K562 (cell line): ENCODE measurements around the gene NECAB2. TPM values are rescaled to one million over a fixed set of nuclear protein-coding genes. Genes with fewer than 3 reads are reported as not detected.

Experiments used
- ATAC-seq: fragments of 200-7000 bp; cut with Tn5 transposase; 3 replicates; pipeline ENCODE4 v1.9.1; 2020; ENCODE audit warnings: moderate library complexity
- BruUV-seq: library from RNA; stranded (reverse); fragments of 400-500 nt; replicated peaks from 2 replicates; lab custom pipeline; 2021; lab: Mats Ljungman, UMichigan
- CTCF ChIA-PET: fragments of 300-600 bp; formaldehyde crosslinking; extraction: SDS; loops from one replicate; lab custom pipeline; 2021; ENCODE audit warnings: low intra/inter-chr PET ratio; lab: Yijun Ruan, JAX
- POLR2A ChIA-PET: fragments of 300-600, 350-650 bp; sonication (Branson Sonifier 250); formaldehyde crosslinking; extraction: SDS; loops from one replicate; lab custom pipeline; 2021; ENCODE audit warnings: antibody characterized with exemption, inconsistent platforms; lab: Yijun Ruan, JAX
- DNase-seq, 4 experiments: peaks; one replicate each; pipeline versions ENCODE4 v3.0.0 to v3.0.0-alpha.2; 2011 to 2018; ENCODE audit warnings: low spot score in 3 of 4, mixed read lengths in 3 of 4; ENCODE audit errors: extremely low read depth in 1 of 4
- FAIRE-seq: peaks from 2 replicates; lab custom pipeline; 2011; peaks lifted over from hg19 to GRCh38; lab: Jason Lieb, UNC
- H2AFZ ChIP-seq: 2 replicates; pipeline ENCODE4 v1.6.0; 2011; ENCODE audit warnings: low read depth, low read length, control low read depth, inconsistent platforms
- H3K27ac ChIP-seq: fragments of 200-600 bp; 3 replicates; pipeline ENCODE4 v1.8.0; 2011; ENCODE audit warnings: low read depth, mild to moderate bottlenecking, control low read depth, inconsistent platforms, low read length, moderate library complexity, mixed read lengths; ENCODE audit errors: extremely low read depth
- H3K27me3 ChIP-seq, 2 experiments: fragments of 300-600 bp in 1 of 2; 2 replicates in 1 of 2; 3 replicates in 1 of 2; pipeline versions ENCODE4 v1.6.0 to v1.8.0; 2011; ENCODE audit warnings: inconsistent platforms in 2 of 2, low read length in 2 of 2, mild to moderate bottlenecking in 1 of 2, mixed read lengths in 1 of 2, moderate library complexity in 1 of 2; ENCODE audit not compliant: control insufficient read depth in 2 of 2, insufficient read depth in 2 of 2
- H3K36me3 ChIP-seq: fragments of 300-600 bp; 3 replicates; pipeline ENCODE4 v1.8.0; 2011; ENCODE audit warnings: mild to moderate bottlenecking, low read length, inconsistent platforms; ENCODE audit not compliant: control insufficient read depth, insufficient read depth
- H3K4me1 ChIP-seq, 2 experiments: fragments of 200-600 bp in 1 of 2; replicated peaks in 1 of 2; 2 replicates in 1 of 2; 3 replicates in 1 of 2; pipeline versions ENCODE4 v1.5.1 to v1.8.0; 2011; ENCODE audit warnings: inconsistent platforms in 2 of 2, low read length in 2 of 2, mild to moderate bottlenecking in 1 of 2, mixed read lengths in 1 of 2, moderate library complexity in 1 of 2; ENCODE audit not compliant: control insufficient read depth in 2 of 2, insufficient read depth in 2 of 2
- H3K4me2 ChIP-seq: 2 replicates; pipeline ENCODE4 v1.6.1; 2011; ENCODE audit warnings: low read length, control low read depth, inconsistent platforms, mixed read lengths; ENCODE audit not compliant: insufficient read depth
- H3K4me3 ChIP-seq: fragments of 200-600 bp; sonication (generic), shearing (Covaris generic); 2 replicates; pipeline ENCODE4 v1.5.1; 2016; ENCODE audit warnings: control low read depth, inconsistent platforms
- H3K79me2 ChIP-seq: fragments of 200-600 bp; 3 replicates; pipeline ENCODE4 v1.8.0; 2011; ENCODE audit warnings: low read length, inconsistent platforms; ENCODE audit not compliant: control insufficient read depth, insufficient read depth
- H3K9ac ChIP-seq, 2 experiments: 2 replicates each; pipeline versions ENCODE4 v1.6.0 to v1.6.1; 2011; ENCODE audit warnings: low read depth in 2 of 2, low read length in 2 of 2, control low read depth in 1 of 2, inconsistent platforms in 1 of 2, mild to moderate bottlenecking in 1 of 2, mixed read lengths in 1 of 2; ENCODE audit not compliant: insufficient read depth in 1 of 2
- H3K9me1 ChIP-seq: one replicate; pipeline ENCODE4 v1.6.0; 2011; ENCODE audit warnings: inconsistent platforms, mild to moderate bottlenecking, low read length, moderate library complexity; ENCODE audit not compliant: control insufficient read depth, insufficient read depth
- H3K9me3 ChIP-seq: replicated peaks from 2 replicates; pipeline ENCODE4 v1.5.1; 2011; ENCODE audit warnings: low read depth, low read length, inconsistent platforms; ENCODE audit not compliant: control insufficient read depth, insufficient read depth
- H4K20me1 ChIP-seq: replicated peaks from 2 replicates; pipeline ENCODE4 v1.6.1; 2011; ENCODE audit warnings: low read length, inconsistent platforms, mixed read lengths; ENCODE audit not compliant: control insufficient read depth, insufficient read depth
- ATF1 ChIP-seq, 2 experiments: fragments of 450-650 bp in 1 of 2; IDR thresholded peaks; 2 replicates each; pipeline ENCODE4 v1.6.1; 2016; ENCODE audit warnings: missing compliant biosample characterization in 1 of 2, missing genetic modification characterization in 1 of 2
- DACH1 ChIP-seq: fragments of 450-650 bp; IDR thresholded peaks from 2 replicates; pipeline ENCODE4 v1.6.1; 2018; ENCODE audit not compliant: partially characterized antibody
- FOXJ2 ChIP-seq: fragments of 200-800 bp; sonication (Bioruptor generic); IDR thresholded peaks from 2 replicates; pipeline ENCODE4 v1.6.1; 2016; ENCODE audit warnings: missing genetic modification characterization, missing compliant biosample characterization
- FOXP1 ChIP-seq: sonication (generic); formaldehyde crosslinking; IDR thresholded peaks from 2 replicates; pipeline ENCODE4 v1.8.0; 2022; ENCODE audit warnings: mild to moderate bottlenecking, missing genetic modification reagents
- GABPA ChIP-seq: fragments of 200-800 bp; sonication (Bioruptor generic); conservative IDR thresholded peaks from 2 replicates; pipeline ENCODE4 v1.6.1; 2016; ENCODE audit warnings: low read depth, missing genetic modification characterization, missing compliant biosample characterization
- GATA2 ChIP-seq: sonication (generic); formaldehyde crosslinking; IDR thresholded peaks from 2 replicates; pipeline ENCODE4 v1.4.0; 2020; ENCODE audit warnings: mild to moderate bottlenecking, missing genetic modification reagents
- GATAD2B ChIP-seq: fragments of 450-650 bp; IDR thresholded peaks from 2 replicates; pipeline ENCODE4 v1.6.1; 2017; ENCODE audit warnings: mild to moderate bottlenecking, borderline replicate concordance
- HDAC1 ChIP-seq, 2 experiments: fragments of 450-650 bp; IDR thresholded peaks; 2 replicates each; pipeline ENCODE4 v1.6.1; 2016 to 2017; ENCODE audit warnings: inconsistent platforms in 1 of 2, mild to moderate bottlenecking in 1 of 2, moderate library complexity in 1 of 2
- HOXB6 ChIP-seq: fragments of 250-450 bp; sonication (Bioruptor Pico); IDR thresholded peaks from 2 replicates; pipeline ENCODE4 v1.5.1; 2022; ENCODE audit warnings: mild to moderate bottlenecking, borderline replicate concordance
- KLF1 ChIP-seq: fragments of 450-650 bp; IDR thresholded peaks from 2 replicates; pipeline ENCODE4 v1.6.1; 2016; ENCODE audit warnings: missing genetic modification characterization, missing compliant biosample characterization
- MEIS2 ChIP-seq: fragments of 450-650 bp; IDR thresholded peaks from 2 replicates; pipeline ENCODE4 v1.6.1; 2014; ENCODE audit warnings: mild to moderate bottlenecking; ENCODE audit not compliant: partially characterized antibody
- NFIC ChIP-seq: fragments of 450-650 bp; IDR thresholded peaks from 2 replicates; pipeline ENCODE4 v1.6.1; 2017; ENCODE audit warnings: mild to moderate bottlenecking, inconsistent platforms
- NRF1 ChIP-seq, 2 experiments: fragments of 450-650 bp; IDR thresholded peaks in 1 of 2; conservative IDR thresholded peaks in 1 of 2; 2 replicates each; pipeline ENCODE4 v1.6.1; 2014; ENCODE audit warnings: mild to moderate bottlenecking in 2 of 2
- PCBP1 ChIP-seq: fragments of 200-400 bp; formaldehyde crosslinking; IDR thresholded peaks from 2 replicates; pipeline ENCODE4 v1.6.1; 2018; ENCODE audit warnings: mild to moderate bottlenecking, low read depth, low read length; ENCODE audit not compliant: poor library complexity, severe bottlenecking
- TEAD1 ChIP-seq, 2 experiments: fragments of 450-650 bp in 1 of 2; sonication (generic) in 1 of 2; formaldehyde crosslinking; IDR thresholded peaks; 2 replicates each; pipeline versions ENCODE4 v1.4.0 to v1.8.0; 2020 to 2022; ENCODE audit warnings: mild to moderate bottlenecking in 2 of 2, missing genetic modification reagents in 1 of 2
- WGBS: fragments of 100-300 bp; shearing (Covaris generic); methylation state at CpG from one replicate; pipeline ENCODE4 v1.1.6; 2016; ENCODE audit warnings: low coverage, mixed read lengths; ENCODE audit not compliant: insufficient coverage; ENCODE audit errors: missing lambda C conversion rate; 5-methylcytosine and 5-hydroxymethylcytosine counted together
- in situ Hi-C: fragments of 300-500 bp; cut with MboI; formaldehyde crosslinking; loops from 4 replicates; pipeline ENCODE4 v1.15.0; 2018; ENCODE audit warnings: inconsistent platforms, mixed read lengths
- intact Hi-C: fragments of 100-400 bp; cut with micrococcal nuclease; formaldehyde crosslinking; loops from 2 replicates; pipeline ENCODE4 v1.14.2; 2022
- polyA plus RNA-seq, 8 experiments: library from polyadenylated mRNA; depleted of rRNA in 4 of 8; stranded (reverse) in 5 of 8; unstranded in 3 of 8; fragments of >200 nt; fragmentation: Nextera tagmentation in 2 of 8; fragmentation: Illumina TruSeq in 1 of 8; extraction: Ambion mirVana in 2 of 8; extraction: Trizol in 1 of 8; gene quantifications; 2 replicates each; pipeline versions ENCODE4 v1.2.1 to v1.2.3, GENCODE V29; 2011 to 2014; ENCODE audit warnings: inconsistent platforms in 1 of 8, missing spikeins in 1 of 8
- total RNA-seq, 7 experiments: library from RNA; depleted of rRNA in 6 of 7; stranded (reverse); fragments of >200 nt in 6 of 7; fragmentation: Illumina TruSeq in 2 of 7; extraction: Trizol in 2 of 7; gene quantifications; 2 replicates each; pipeline versions ENCODE4 v1.2.1 to v1.2.3, GENCODE V29; 2011 to 2021; ENCODE audit warnings: low replicate concordance in 1 of 7
- TF ChIP-seq, protein P1 (sequence below), 2 experiments: fragments of 450-650 bp in 1 of 2; sonication (generic) in 1 of 2; formaldehyde crosslinking in 1 of 2; IDR thresholded peaks in 1 of 2; conservative IDR thresholded peaks in 1 of 2; 2 replicates each; pipeline versions ENCODE4 v1.6.1 to v1.8.1; 2016 to 2023; ENCODE audit warnings: mild to moderate bottlenecking in 2 of 2, moderate library complexity in 2 of 2, inconsistent platforms in 1 of 2, missing genetic modification reagents in 1 of 2

NECAB2 gene
- total and polyA plus RNA-seq, 9 of the 15 experiments (the other 6 are each of a cell fraction or from before 2014, with no cell fraction given): 0.03 to 0.28 TPM; not detected in 7

DNA sequence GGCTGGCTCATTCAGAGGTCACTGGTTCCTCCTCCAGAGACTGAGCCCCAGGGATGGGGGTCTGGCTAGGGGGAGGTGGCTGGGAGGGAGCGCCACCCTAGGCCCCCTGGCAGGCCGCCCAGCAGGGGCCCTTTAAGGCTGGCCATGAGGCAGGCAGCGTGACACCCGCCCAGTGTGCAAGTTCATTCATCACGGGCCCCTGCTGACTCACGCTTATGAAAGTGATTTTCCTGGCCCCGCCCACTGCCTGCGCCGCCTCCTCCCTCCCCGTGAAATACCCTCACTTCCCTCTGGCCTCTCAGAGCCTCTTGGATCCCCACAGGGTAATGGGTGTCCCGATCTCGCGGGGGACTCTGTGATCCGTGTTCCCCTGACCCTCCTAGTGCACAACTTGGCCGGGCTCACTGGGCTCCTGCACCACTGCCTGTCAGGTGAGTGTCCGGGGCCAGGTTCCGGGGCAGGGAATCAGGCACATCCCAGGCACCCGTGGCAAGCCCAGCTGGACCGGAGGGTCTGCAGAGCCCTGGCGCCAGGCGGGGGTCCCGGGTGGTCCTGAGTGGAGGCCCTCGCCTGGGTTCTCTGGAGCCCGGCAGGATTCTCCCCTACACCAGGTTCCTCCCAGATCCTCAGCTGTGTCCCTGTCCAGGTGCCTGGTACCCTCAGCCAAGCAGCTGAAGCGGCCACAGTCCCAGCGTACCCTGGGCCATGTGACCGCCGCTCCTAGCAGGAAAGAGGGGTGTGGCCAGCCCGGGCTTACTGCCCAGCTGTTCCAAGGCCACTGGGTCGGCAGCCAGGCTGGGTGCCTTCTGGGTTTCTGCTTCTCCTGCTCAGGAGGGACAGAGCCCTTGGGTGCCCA is 14.9 kb upstream of the NECAB2 start, which contains the start of gene OSGIN1:
TSS of gene OSGIN1 (plus strand) at position 301 of the 856 bp plus-strand sequence. CDS start 4,432 bp downstream, outside the sequence.
- Histone ChIP-seq H3K36me3 (no peaks in the 10 kb centered on the region), H3K4me1 (peaks cover 18 to 51% of the 10 kb centered on the region in 2 experiments), H3K79me2 (no peaks in the 10 kb centered on the region), H3K4me2 (peak within 1 kb of the TSS; percentile 88), H3K27me3 (no peaks in the 10 kb centered on the region), H3K9me1 (no peaks in the 10 kb centered on the region), H2AFZ (peak within 1 kb of the TSS; percentile 94), H3K9me3 (no peaks in the 10 kb centered on the region), H3K27ac (peak within 1 kb of the TSS; percentile 85), H4K20me1 (peaks cover 11% of the 10 kb centered on the region), H3K9ac (peak within 1 kb of the TSS; percentile 78 to 90), H3K4me3 (peak within 1 kb of the TSS; percentile 64)
- ATAC-seq (peak; percentile 91), FAIRE-seq (peak; percentile 92), DNase-seq (peak; percentile 96 to 98 (median 96))
- WGBS: 1% methylated on average over 29 of the region's 30 CpGs
- intact Hi-C loops (loop anchor here (5.0 kb wide), 1 partner anchor 126 kb away; no protein-coding TSS in a partner anchor), in situ Hi-C loops (loop anchor here (10.0 kb wide), 1 partner anchor 232 kb away; the partner anchor contains the start of gene TAF1C)
- no TSS peak for BruUV-seq
- POLR2A ChIA-PET: interaction anchor here (0.6 to 4.3 kb wide), 16 partner anchors 8 to 663 kb away, joined by 3 to 22 read pairs (median 3); no protein-coding TSS in a partner anchor
- CTCF ChIA-PET: interaction anchor here (0.8 to 2.0 kb wide), 2 partner anchors 109 to 112 kb away, joined by 3 to 10 read pairs; no protein-coding TSS in a partner anchor
- peak in 1 of 2 experiments; percentile 73; a peak in 2 of 4 replicates for TF ChIP-seq HDAC1 (IDR thresholded peaks at IDR 0.05)
- TF ChIP-seq, protein P1, sequence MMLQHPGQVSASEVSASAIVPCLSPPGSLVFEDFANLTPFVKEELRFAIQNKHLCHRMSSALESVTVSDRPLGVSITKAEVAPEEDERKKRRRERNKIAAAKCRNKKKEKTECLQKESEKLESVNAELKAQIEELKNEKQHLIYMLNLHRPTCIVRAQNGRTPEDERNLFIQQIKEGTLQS (IDR thresholded peaks at IDR 0.05): peak; percentile 94
- TF ChIP-seq, protein P1 (CRISPR knock-in tag; conservative IDR thresholded peaks at IDR 0.05): peak; percentile 77
- TF ChIP-seq KLF1: peak; percentile 61; the same call in 1 of the 2 replicates
- TF ChIP-seq TEAD1 (CRISPR knock-in tag; IDR thresholded peaks at IDR 0.05): peak in 1 of 2 experiments; percentile 71; a peak in 3 of 4 replicates
- TF ChIP-seq DACH1: peak; percentile 91
- TF ChIP-seq HOXB6 (CRISPR knock-in tag): no peak
- peak; percentile 81 to 84 for TF ChIP-seq NRF1 (conservative IDR thresholded peaks at IDR 0.05 in 1 of 2, IDR thresholded peaks at IDR 0.05 in 1 of 2)
- TF ChIP-seq ATF1 (CRISPR knock-in tag; IDR thresholded peaks at IDR 0.05): no peak
- TF ChIP-seq ATF1 (tag; IDR thresholded peaks at IDR 0.05): peak; percentile 81
- no peak for TF ChIP-seq GATA2 (CRISPR knock-in tag)
- TF ChIP-seq PCBP1: peak; percentile 40
- peak; percentile 95 for TF ChIP-seq MEIS2
- peak; percentile 99 for TF ChIP-seq NFIC
- TF ChIP-seq GATAD2B: peak; percentile 39; the same call in 1 of the 2 replicates
- peak; percentile 85 for TF ChIP-seq FOXP1
- TF ChIP-seq FOXJ2 (tag): 0 out of 2 replicates have a peak, but pooled peaks have one; percentile 18
- no peak for TF ChIP-seq GABPA (tag)
